Endometrial microvascular endothelial cells (primary cell): Measurements from ENCODE around the gene CCDC184. TPM values are rescaled to one million over a fixed set of nuclear protein-coding genes. Genes with fewer than 3 reads are reported as not detected.

Source experiments
- in situ Hi-C: cut with HindIII; loops from 2 replicates; pipeline ENCODE4 v1.10.0; 2017; ENCODE audit warnings: low sequenced_read_pairs, low pct_unique_long_range_greater_than_20kb; ENCODE audit errors: inconsistent ontology term
- total RNA-seq: library from RNA; depleted of rRNA; stranded (reverse); fragments of >200 nt; gene quantifications from one replicate; pipeline ENCODE4 v1.2.3, GENCODE V29; 2015; ENCODE audit errors: inconsistent ontology term

Gene CCDC184
- total RNA-seq, 1 donor from 2014 or later: 0.28 TPM

DNA sequence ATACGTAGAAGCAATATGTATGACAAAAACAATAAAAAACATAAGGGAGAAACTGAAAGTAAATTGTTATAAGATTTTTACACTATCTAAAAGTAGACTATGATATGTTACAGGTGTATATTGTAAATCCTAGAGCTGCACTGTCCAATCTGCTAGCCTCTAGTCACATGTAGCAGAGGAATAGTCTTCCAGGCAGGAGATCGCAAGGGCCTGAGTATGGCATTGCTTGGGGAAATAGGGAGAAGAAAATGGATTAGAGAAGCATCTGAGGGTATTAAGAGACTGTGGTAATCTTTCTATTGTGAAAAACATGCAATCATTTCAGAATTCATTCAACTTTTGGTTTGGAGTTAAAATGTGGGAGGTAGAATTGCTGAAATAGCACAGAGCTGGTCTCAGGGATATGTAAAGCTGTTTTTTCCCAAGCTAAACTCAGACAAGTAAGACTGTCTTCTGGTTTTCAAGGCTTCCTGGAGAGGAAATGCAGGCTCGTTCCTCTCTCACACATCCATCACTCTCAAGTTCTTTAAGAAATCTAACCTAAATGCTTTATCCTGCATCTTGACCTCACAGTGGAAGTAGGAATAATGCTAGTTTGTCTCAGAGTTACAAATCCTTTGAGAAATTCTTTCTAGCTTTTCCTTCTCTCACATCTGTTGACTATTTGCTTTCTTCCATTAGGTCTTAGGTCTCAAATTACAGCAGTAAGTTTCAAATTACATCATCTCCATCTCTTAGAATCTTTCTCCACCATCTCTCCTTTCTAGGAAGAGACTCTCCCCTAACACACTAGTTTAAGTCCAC, 7.6 kb upstream of the CCDC184 start:
- in situ Hi-C loops: no loop called here

DNA sequence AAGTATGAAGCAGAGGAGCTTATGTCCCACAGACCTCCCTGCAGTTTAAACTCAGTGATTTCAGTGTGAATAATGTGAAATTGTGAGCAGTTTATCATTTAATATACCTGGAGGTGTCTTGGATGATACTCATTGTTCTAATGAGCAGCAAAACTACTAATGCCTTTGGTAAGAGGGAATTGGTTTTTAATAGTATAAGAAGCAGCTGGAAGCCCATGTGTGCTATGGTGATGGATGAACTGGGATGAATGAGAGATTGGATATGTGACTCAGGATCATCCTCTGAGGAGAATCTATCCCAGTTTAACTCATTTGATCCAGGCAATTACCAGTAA, 7.1 kb upstream of the CCDC184 start:
- in situ Hi-C loops: no loop called here

DNA sequence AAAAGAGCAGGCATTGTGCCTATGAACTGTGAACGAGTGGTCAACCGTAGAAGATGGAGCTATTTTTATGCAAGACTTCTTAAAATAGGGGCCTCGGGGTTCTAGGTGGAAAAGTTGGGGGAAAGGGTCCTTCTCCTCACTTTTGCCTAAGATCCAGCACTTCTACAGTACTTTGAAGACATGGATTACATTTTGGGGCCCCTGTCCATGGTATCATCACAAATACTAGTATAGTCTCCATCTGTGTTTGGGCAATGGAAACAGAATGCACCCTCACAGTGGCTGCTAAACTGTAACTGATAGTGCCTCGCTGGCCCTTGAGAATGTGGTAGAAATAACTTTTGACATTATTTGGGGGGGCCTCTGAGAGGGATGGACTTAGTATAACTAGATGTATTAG, 5.5 kb upstream of the CCDC184 start:
- in situ Hi-C loops: no loop called here

DNA sequence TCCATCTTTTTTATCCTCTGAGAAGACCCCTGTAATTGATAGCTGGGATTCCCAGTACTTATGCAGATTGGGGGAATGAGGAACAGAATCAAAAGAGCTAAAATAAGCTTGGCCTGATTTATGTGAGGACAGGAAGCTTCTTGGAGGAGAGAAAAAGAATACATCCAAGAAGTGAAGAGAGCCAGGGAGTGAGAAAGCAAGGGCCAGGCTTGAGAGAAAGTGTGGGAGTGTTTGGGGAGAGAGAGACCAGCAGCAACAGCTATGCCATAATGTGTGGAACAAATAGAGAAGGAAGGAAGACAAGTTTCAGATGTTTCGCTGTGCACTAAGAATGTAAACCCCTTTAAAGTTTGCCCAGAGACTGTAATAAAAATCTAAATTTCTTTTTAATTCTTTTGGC, 4.0 kb upstream of the CCDC184 start:
- in situ Hi-C loops: no loop called here

GRCh38 chr12:48180424-48180823, 3.0 kb upstream of the CCDC184 start:
- in situ Hi-C loops: no loop called here

GRCh38 chr12:48180857-48181495, 2.5 kb upstream of the CCDC184 start:
- in situ Hi-C loops: no loop called here

- in situ Hi-C loops: no loop called here
These were observed 813 bp upstream of the CCDC184 start for GRCh38 chr12:48182631-48183030.

GRCh38 chr12:48183876-48184548, 568 bp downstream of the CCDC184 start:
- in situ Hi-C loops: no loop called here

- in situ Hi-C loops: no loop called here
These were observed 1.1 kb downstream of the CCDC184 start for GRCh38 chr12:48184549-48184922.

GRCh38 chr12:48185181-48185919, 1.9 kb downstream of the CCDC184 start:
- in situ Hi-C loops: no loop called here

- in situ Hi-C loops: no loop called here
These were observed 4.7 kb downstream of the CCDC184 start for GRCh38 chr12:48187916-48188695.

- in situ Hi-C loops: no loop called here
These were observed 6.1 kb downstream of the CCDC184 start for GRCh38 chr12:48189331-48190125.

DNA sequence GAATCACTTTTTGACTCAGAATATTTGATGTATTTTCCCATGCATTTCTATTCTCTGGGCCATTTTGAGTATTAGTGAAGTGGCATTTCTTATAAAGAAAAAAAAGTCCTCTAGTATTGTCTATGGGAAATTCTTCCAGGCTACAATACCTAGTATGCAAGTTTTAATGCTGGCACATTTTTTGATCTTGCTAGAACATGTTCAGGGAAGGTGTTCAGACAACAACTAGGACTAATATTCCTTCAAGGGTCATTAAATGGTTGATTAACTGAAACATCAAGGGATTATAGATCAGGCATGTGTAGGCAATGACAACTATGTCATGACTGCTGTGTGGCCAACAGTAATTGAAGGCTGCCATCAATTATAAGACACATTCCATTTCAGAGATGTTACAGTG, 7.7 kb downstream of the CCDC184 start:
- in situ Hi-C loops: no loop called here

GRCh38 chr12:48192861-48193260, 9.4 kb downstream of the CCDC184 start:
- in situ Hi-C loops: no loop called here

- in situ Hi-C loops: no loop called here
These were observed 10.2 kb downstream of the CCDC184 start for GRCh38 chr12:48193623-48194022.

GRCh38 chr12:48194799-48195201, 11.4 kb downstream of the CCDC184 start:
- in situ Hi-C loops: no loop called here

DNA sequence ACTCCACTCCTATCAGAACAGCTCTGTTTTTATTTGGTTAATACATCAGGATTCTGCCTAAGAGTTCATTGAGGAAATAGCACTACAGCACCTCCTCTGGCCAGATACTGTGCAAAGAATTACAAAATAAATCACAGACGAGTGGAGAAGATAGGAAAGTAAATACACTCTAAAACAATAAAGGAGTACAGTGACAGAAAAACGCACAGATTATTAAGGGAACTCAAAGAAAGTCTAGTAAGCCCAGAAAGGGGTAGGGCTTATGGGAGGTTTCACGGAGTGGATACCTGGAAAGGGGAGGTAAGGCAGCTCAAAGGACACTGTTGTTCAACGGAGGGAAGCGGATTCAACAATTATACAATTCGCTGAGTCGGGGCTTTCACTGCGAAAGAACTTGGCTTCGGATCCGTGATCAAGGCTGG, 14.1 kb downstream of the CCDC184 start:
- in situ Hi-C loops: no loop called here
